ENCODE measurements around the gene RAP1GAP2.

The RAP1GAP2 gene

GRCh38 chr17:2943981-2944380 lies 147.7 kb downstream of the RAP1GAP2 start:
- H3K36me3 ChIP-seq (ENCODE audit: insufficient read depth, low read depth, low read length) = no peaks in the 10 kb centered on the region
- no peak overlapping the region for H3K9ac ChIP-seq (ENCODE audit: low read depth, low read length)
- H3K27me3 ChIP-seq (ENCODE audit: insufficient read depth, low read length) = no peaks in the 10 kb centered on the region
- no peak overlapping the region for H3K27ac ChIP-seq (ENCODE audit: low read length)
- no peaks in the 10 kb centered on the region for H3K9me3 ChIP-seq (ENCODE audit: insufficient read depth, low read depth, low read length)
- no peak overlapping the region for H3K4me3 ChIP-seq (ENCODE audit: low read length)
- no peaks in the 10 kb centered on the region; the same call in 1 of the 2 replicates for H3K4me1 ChIP-seq (ENCODE audit: insufficient read depth, low read length)

- Histone ChIP-seq H3K36me3 (ENCODE audit: insufficient read depth, low read depth, low read length) (no peaks in the 10 kb centered on the region), H3K9me3 (ENCODE audit: insufficient read depth, low read depth, low read length) (no peaks in the 10 kb centered on the region), H3K4me1 (ENCODE audit: insufficient read depth, low read length) (no peaks in the 10 kb centered on the region), H3K9ac (ENCODE audit: low read depth, low read length) (no peak overlapping the region), H3K4me3 (ENCODE audit: low read length) (no peak overlapping the region), H3K27ac (ENCODE audit: low read length) (no peak overlapping the region), H3K27me3 (ENCODE audit: insufficient read depth, low read length) (no peaks in the 10 kb centered on the region)
Measured at GRCh38 chr17:2945299-2945698, 149.1 kb downstream of the RAP1GAP2 start.

- H3K4me3 ChIP-seq (ENCODE audit: low read length) = no peak overlapping the region
- no peak overlapping the region for H3K9ac ChIP-seq (ENCODE audit: low read depth, low read length)
- no peaks in the 10 kb centered on the region for H3K4me1 ChIP-seq (ENCODE audit: insufficient read depth, low read length)
- H3K27ac ChIP-seq (ENCODE audit: low read length) = no peak overlapping the region
- no peaks in the 10 kb centered on the region for H3K9me3 ChIP-seq (ENCODE audit: insufficient read depth, low read depth, low read length)
- H3K36me3 ChIP-seq (ENCODE audit: insufficient read depth, low read depth, low read length) = no peaks in the 10 kb centered on the region
- no peaks in the 10 kb centered on the region for H3K27me3 ChIP-seq (ENCODE audit: insufficient read depth, low read length)
Measured at GRCh38 chr17:2946144-2946543, 149.9 kb downstream of the RAP1GAP2 start.

- no peaks in the 10 kb centered on the region for H3K27me3 ChIP-seq (ENCODE audit: insufficient read depth, low read length)
- H3K36me3 ChIP-seq (ENCODE audit: insufficient read depth, low read depth, low read length) = no peaks in the 10 kb centered on the region
- no peaks in the 10 kb centered on the region for H3K9me3 ChIP-seq (ENCODE audit: insufficient read depth, low read depth, low read length)
Measured at GRCh38 chr17:2947588-2947950, 151.3 kb downstream of the RAP1GAP2 start.

GRCh38 chr17:2947996-2948550 lies 151.8 kb downstream of the RAP1GAP2 start:
- Histone ChIP-seq H3K9me3 (ENCODE audit: insufficient read depth, low read depth, low read length) (no peaks in the 10 kb centered on the region), H3K36me3 (ENCODE audit: insufficient read depth, low read depth, low read length) (no peaks in the 10 kb centered on the region), H3K9ac (ENCODE audit: low read depth, low read length) (no peak overlapping the region), H3K4me1 (ENCODE audit: insufficient read depth, low read length) (no peaks in the 10 kb centered on the region), H3K27ac (ENCODE audit: low read length) (no peak overlapping the region), H3K4me3 (ENCODE audit: low read length) (no peak overlapping the region), H3K27me3 (ENCODE audit: insufficient read depth, low read length) (no peaks in the 10 kb centered on the region)

More at GRCh38 chr17:2947588-2947950, 151.3 kb downstream of the RAP1GAP2 start:
- Histone ChIP-seq H3K4me3 (ENCODE audit: low read length) (no peak overlapping the region), H3K4me1 (ENCODE audit: insufficient read depth, low read length) (no peaks in the 10 kb centered on the region), H3K9ac (ENCODE audit: low read depth, low read length) (no peak overlapping the region), H3K27ac (ENCODE audit: low read length) (no peak overlapping the region)

GRCh38 chr17:2948721-2949468 lies 152.7 kb downstream of the RAP1GAP2 start:
- no peaks in the 10 kb centered on the region for H3K27me3 ChIP-seq (ENCODE audit: insufficient read depth, low read length)
- H3K36me3 ChIP-seq (ENCODE audit: insufficient read depth, low read depth, low read length) = no peaks in the 10 kb centered on the region
- no peaks in the 10 kb centered on the region for H3K4me1 ChIP-seq (ENCODE audit: insufficient read depth, low read length)
- H3K4me3 ChIP-seq (ENCODE audit: low read length) = no peak overlapping the region
- H3K9ac ChIP-seq (ENCODE audit: low read depth, low read length) = no peak overlapping the region
- no peak overlapping the region for H3K27ac ChIP-seq (ENCODE audit: low read length)
- no peaks in the 10 kb centered on the region for H3K9me3 ChIP-seq (ENCODE audit: insufficient read depth, low read depth, low read length)

GRCh38 chr17:2949469-2950044 lies 153.3 kb downstream of the RAP1GAP2 start:
- Histone ChIP-seq H3K9me3 (ENCODE audit: insufficient read depth, low read depth, low read length) (no peaks in the 10 kb centered on the region), H3K4me1 (ENCODE audit: insufficient read depth, low read length) (no peaks in the 10 kb centered on the region), H3K4me3 (ENCODE audit: low read length) (no peak overlapping the region), H3K27me3 (ENCODE audit: insufficient read depth, low read length) (no peaks in the 10 kb centered on the region), H3K27ac (ENCODE audit: low read length) (no peak overlapping the region), H3K9ac (ENCODE audit: low read depth, low read length) (no peak overlapping the region), H3K36me3 (ENCODE audit: insufficient read depth, low read depth, low read length) (no peaks in the 10 kb centered on the region)

GRCh38 chr17:2950846-2951245 lies 154.6 kb downstream of the RAP1GAP2 start:
- Histone ChIP-seq H3K4me3 (ENCODE audit: low read length) (no peak overlapping the region), H3K9me3 (ENCODE audit: insufficient read depth, low read depth, low read length) (no peaks in the 10 kb centered on the region), H3K27ac (ENCODE audit: low read length) (no peak overlapping the region), H3K27me3 (ENCODE audit: insufficient read depth, low read length) (no peaks in the 10 kb centered on the region), H3K4me1 (ENCODE audit: insufficient read depth, low read length) (no peaks in the 10 kb centered on the region), H3K9ac (ENCODE audit: low read depth, low read length) (no peak overlapping the region), H3K36me3 (ENCODE audit: insufficient read depth, low read depth, low read length) (no peaks in the 10 kb centered on the region)

GRCh38 chr17:2952174-2952845 lies 156.1 kb downstream of the RAP1GAP2 start:
- H3K27me3 ChIP-seq (ENCODE audit: insufficient read depth, low read length) = no peaks in the 10 kb centered on the region
- no peak overlapping the region for H3K27ac ChIP-seq (ENCODE audit: low read length)
- no peaks in the 10 kb centered on the region for H3K36me3 ChIP-seq (ENCODE audit: insufficient read depth, low read depth, low read length)
- no peaks in the 10 kb centered on the region for H3K9me3 ChIP-seq (ENCODE audit: insufficient read depth, low read depth, low read length)
- no peak overlapping the region for H3K4me3 ChIP-seq (ENCODE audit: low read length)
- H3K4me1 ChIP-seq (ENCODE audit: insufficient read depth, low read length) = peaks cover 2% of the 10 kb centered on the region; the same call in 1 of the 2 replicates
- no peak overlapping the region for H3K9ac ChIP-seq (ENCODE audit: low read depth, low read length)

- Histone ChIP-seq H3K27ac (ENCODE audit: low read length) (no peak overlapping the region), H3K4me1 (ENCODE audit: insufficient read depth, low read length) (peaks cover 11% of the 10 kb centered on the region; the same call in 1 of the 2 replicates), H3K36me3 (ENCODE audit: insufficient read depth, low read depth, low read length) (no peaks in the 10 kb centered on the region), H3K4me3 (ENCODE audit: low read length) (no peak overlapping the region), H3K9me3 (ENCODE audit: insufficient read depth, low read depth, low read length) (no peaks in the 10 kb centered on the region), H3K9ac (ENCODE audit: low read depth, low read length) (no peak overlapping the region), H3K27me3 (ENCODE audit: insufficient read depth, low read length) (no peaks in the 10 kb centered on the region)
Measured at GRCh38 chr17:2954898-2955445, 158.7 kb downstream of the RAP1GAP2 start.

- Histone ChIP-seq H3K4me1 (ENCODE audit: insufficient read depth, low read length) (peaks cover 11% of the 10 kb centered on the region), H3K36me3 (ENCODE audit: insufficient read depth, low read depth, low read length) (no peaks in the 10 kb centered on the region), H3K9me3 (ENCODE audit: insufficient read depth, low read depth, low read length) (no peaks in the 10 kb centered on the region), H3K9ac (ENCODE audit: low read depth, low read length) (no peak overlapping the region), H3K27ac (ENCODE audit: low read length) (no peak overlapping the region), H3K4me3 (ENCODE audit: low read length) (no peak overlapping the region), H3K27me3 (ENCODE audit: insufficient read depth, low read length) (no peaks in the 10 kb centered on the region)
Measured at GRCh38 chr17:2955931-2956582, 159.8 kb downstream of the RAP1GAP2 start.

All from iPS-20b (cell line).